ENCODE measurements around the gene NELL1.

Gene NELL1

GRCh38 chr11:21552911-21553310 lies 883.5 kb downstream of the NELL1 start:
- Histone ChIP-seq H3K36me3 (ENCODE audit: insufficient read depth, low read length) (no peaks in the 10 kb centered on the region), H3K4me3 (ENCODE audit: low read length) (no peak overlapping the region), H3K27me3 (ENCODE audit: control insufficient read depth, insufficient read depth, low read length) (no peaks in the 10 kb centered on the region), H3K4me1 (ENCODE audit: control insufficient read depth, insufficient read depth, low read length) (no peaks in the 10 kb centered on the region), H3K9me3 (replicated peaks; ENCODE audit: low read length) (no peaks in the 10 kb centered on the region), H3K9ac (ENCODE audit: low read depth, low read length) (no peak overlapping the region), H3K4me2 (ENCODE audit: low read length) (no peak overlapping the region)

- no peaks in the 10 kb centered on the region for H3K9me3 ChIP-seq (replicated peaks; ENCODE audit: low read length)
- no peak overlapping the region for H3K4me3 ChIP-seq (ENCODE audit: low read length)
- no peaks in the 10 kb centered on the region for H3K27me3 ChIP-seq (ENCODE audit: control insufficient read depth, insufficient read depth, low read length)
- no peaks in the 10 kb centered on the region for H3K4me1 ChIP-seq (ENCODE audit: control insufficient read depth, insufficient read depth, low read length)
- no peak overlapping the region for H3K9ac ChIP-seq (ENCODE audit: low read depth, low read length)
- H3K36me3 ChIP-seq (ENCODE audit: insufficient read depth, low read length), result no peaks in the 10 kb centered on the region
- no peak overlapping the region for H3K4me2 ChIP-seq (ENCODE audit: low read length)
Measured at GRCh38 chr11:21553795-21554194, 884.4 kb downstream of the NELL1 start.

- no peak overlapping the region for H3K9ac ChIP-seq (ENCODE audit: low read depth, low read length)
- no peak overlapping the region for H3K4me3 ChIP-seq (ENCODE audit: low read length)
- H3K36me3 ChIP-seq (ENCODE audit: insufficient read depth, low read length), result no peaks in the 10 kb centered on the region
- no peak overlapping the region for H3K4me2 ChIP-seq (ENCODE audit: low read length)
- H3K9me3 ChIP-seq (replicated peaks; ENCODE audit: low read length), result no peaks in the 10 kb centered on the region
- H3K27me3 ChIP-seq (ENCODE audit: control insufficient read depth, insufficient read depth, low read length), result no peaks in the 10 kb centered on the region
- H3K4me1 ChIP-seq (ENCODE audit: control insufficient read depth, insufficient read depth, low read length), result no peaks in the 10 kb centered on the region
Measured at GRCh38 chr11:21554284-21554683, 884.9 kb downstream of the NELL1 start.

GRCh38 chr11:21556926-21557325 lies 887.5 kb downstream of the NELL1 start:
- no peaks in the 10 kb centered on the region for H3K36me3 ChIP-seq (ENCODE audit: insufficient read depth, low read length)
- no peak overlapping the region for H3K4me3 ChIP-seq (ENCODE audit: low read length)
- H3K4me1 ChIP-seq (ENCODE audit: control insufficient read depth, insufficient read depth, low read length), result no peaks in the 10 kb centered on the region
- no peaks in the 10 kb centered on the region for H3K27me3 ChIP-seq (ENCODE audit: control insufficient read depth, insufficient read depth, low read length)
- H3K9ac ChIP-seq (ENCODE audit: low read depth, low read length), result no peak overlapping the region
- H3K9me3 ChIP-seq (replicated peaks; ENCODE audit: low read length), result no peaks in the 10 kb centered on the region
- H3K4me2 ChIP-seq (ENCODE audit: low read length), result no peak overlapping the region

GRCh38 chr11:21560466-21560975 lies 891.1 kb downstream of the NELL1 start:
- no peak overlapping the region for H3K4me3 ChIP-seq (ENCODE audit: low read length)
- no peaks in the 10 kb centered on the region for H3K4me1 ChIP-seq (ENCODE audit: control insufficient read depth, insufficient read depth, low read length)
- H3K36me3 ChIP-seq (ENCODE audit: insufficient read depth, low read length), result no peaks in the 10 kb centered on the region
- no peak overlapping the region for H3K4me2 ChIP-seq (ENCODE audit: low read length)
- H3K9me3 ChIP-seq (replicated peaks; ENCODE audit: low read length), result peaks cover 3% of the 10 kb centered on the region
- no peaks in the 10 kb centered on the region for H3K27me3 ChIP-seq (ENCODE audit: control insufficient read depth, insufficient read depth, low read length)
- H3K9ac ChIP-seq (ENCODE audit: low read depth, low read length), result no peak overlapping the region

GRCh38 chr11:21561581-21561980 lies 892.2 kb downstream of the NELL1 start:
- H3K27me3 ChIP-seq (ENCODE audit: control insufficient read depth, insufficient read depth, low read length), result no peaks in the 10 kb centered on the region
- no peaks in the 10 kb centered on the region for H3K4me1 ChIP-seq (ENCODE audit: control insufficient read depth, insufficient read depth, low read length)
- peaks cover 3% of the 10 kb centered on the region for H3K9me3 ChIP-seq (replicated peaks; ENCODE audit: low read length)
- no peak overlapping the region for H3K4me3 ChIP-seq (ENCODE audit: low read length)
- H3K9ac ChIP-seq (ENCODE audit: low read depth, low read length), result no peak overlapping the region
- no peaks in the 10 kb centered on the region for H3K36me3 ChIP-seq (ENCODE audit: insufficient read depth, low read length)
- no peak overlapping the region for H3K4me2 ChIP-seq (ENCODE audit: low read length)

GRCh38 chr11:21564095-21564494 lies 894.7 kb downstream of the NELL1 start:
- Histone ChIP-seq H3K9ac (ENCODE audit: low read depth, low read length) (no peak overlapping the region), H3K4me1 (ENCODE audit: control insufficient read depth, insufficient read depth, low read length) (no peaks in the 10 kb centered on the region), H3K4me3 (ENCODE audit: low read length) (no peak overlapping the region), H3K4me2 (ENCODE audit: low read length) (no peak overlapping the region), H3K27me3 (ENCODE audit: control insufficient read depth, insufficient read depth, low read length) (no peaks in the 10 kb centered on the region), H3K9me3 (replicated peaks; ENCODE audit: low read length) (peaks cover 3% of the 10 kb centered on the region), H3K36me3 (ENCODE audit: insufficient read depth, low read length) (no peaks in the 10 kb centered on the region)

- H3K27me3 ChIP-seq (ENCODE audit: control insufficient read depth, insufficient read depth, low read length), result no peaks in the 10 kb centered on the region
- no peak overlapping the region for H3K4me3 ChIP-seq (ENCODE audit: low read length)
- no peaks in the 10 kb centered on the region for H3K36me3 ChIP-seq (ENCODE audit: insufficient read depth, low read length)
- H3K4me2 ChIP-seq (ENCODE audit: low read length), result no peak overlapping the region
- H3K4me1 ChIP-seq (ENCODE audit: control insufficient read depth, insufficient read depth, low read length), result no peaks in the 10 kb centered on the region
- H3K9ac ChIP-seq (ENCODE audit: low read depth, low read length), result no peak overlapping the region
- peaks cover 3% of the 10 kb centered on the region for H3K9me3 ChIP-seq (replicated peaks; ENCODE audit: low read length)
Measured at GRCh38 chr11:21564833-21565682, 895.7 kb downstream of the NELL1 start.

GRCh38 chr11:21566521-21567117 lies 897.2 kb downstream of the NELL1 start:
- Histone ChIP-seq H3K9ac (ENCODE audit: low read depth, low read length) (no peak overlapping the region), H3K4me2 (ENCODE audit: low read length) (no peak overlapping the region), H3K36me3 (ENCODE audit: insufficient read depth, low read length) (no peaks in the 10 kb centered on the region), H3K4me3 (ENCODE audit: low read length) (no peak overlapping the region), H3K27me3 (ENCODE audit: control insufficient read depth, insufficient read depth, low read length) (no peaks in the 10 kb centered on the region), H3K9me3 (replicated peaks; ENCODE audit: low read length) (peaks cover 3% of the 10 kb centered on the region), H3K4me1 (ENCODE audit: control insufficient read depth, insufficient read depth, low read length) (no peaks in the 10 kb centered on the region)

GRCh38 chr11:21567645-21568290 lies 898.4 kb downstream of the NELL1 start:
- no peaks in the 10 kb centered on the region for H3K27me3 ChIP-seq (ENCODE audit: control insufficient read depth, insufficient read depth, low read length)

GRCh38 chr11:21572210-21572609 lies 902.8 kb downstream of the NELL1 start:
- Histone ChIP-seq H3K9ac (ENCODE audit: low read depth, low read length) (no peak overlapping the region), H3K4me1 (ENCODE audit: control insufficient read depth, insufficient read depth, low read length) (no peaks in the 10 kb centered on the region), H3K27me3 (ENCODE audit: control insufficient read depth, insufficient read depth, low read length) (no peaks in the 10 kb centered on the region), H3K4me2 (ENCODE audit: low read length) (no peak overlapping the region), H3K9me3 (replicated peaks; ENCODE audit: low read length) (no peaks in the 10 kb centered on the region), H3K36me3 (ENCODE audit: insufficient read depth, low read length) (no peaks in the 10 kb centered on the region), H3K4me3 (ENCODE audit: low read length) (no peak overlapping the region)

More at GRCh38 chr11:21567645-21568290, 898.4 kb downstream of the NELL1 start:
- Histone ChIP-seq H3K9ac (ENCODE audit: low read depth, low read length) (no peak overlapping the region), H3K4me2 (ENCODE audit: low read length) (no peak overlapping the region), H3K9me3 (replicated peaks; ENCODE audit: low read length) (peaks cover 3% of the 10 kb centered on the region), H3K36me3 (ENCODE audit: insufficient read depth, low read length) (no peaks in the 10 kb centered on the region), H3K4me3 (ENCODE audit: low read length) (no peak overlapping the region), H3K4me1 (ENCODE audit: control insufficient read depth, insufficient read depth, low read length) (no peaks in the 10 kb centered on the region)
